Globus pallidus (tissue), 1 donor: ENCODE results near the gene TRAPPC3.

Experiments used
- DNase-seq: peaks from one replicate; pipeline ENCODE4 v3.0.0-alpha.2; 2015; ENCODE audit warnings: low spot score

Gene TRAPPC3

GRCh38 chr1:36166136-36166535 is 16.9 kb upstream of the TRAPPC3 start:
- DNase-seq: no peak

- no peak for DNase-seq
Measured at GRCh38 chr1:36165145-36165544, 15.9 kb upstream of the TRAPPC3 start.

GRCh38 chr1:36164361-36164760 is 15.1 kb upstream of the TRAPPC3 start:
- DNase-seq: no peak

- DNase-seq: no peak
Measured at GRCh38 chr1:36163426-36163825, 14.1 kb upstream of the TRAPPC3 start.

- DNase-seq: peak; percentile 39
Measured at GRCh38 chr1:36162680-36163239, 13.5 kb upstream of the TRAPPC3 start.

GRCh38 chr1:36161641-36162531 is 12.6 kb upstream of the TRAPPC3 start:
- peak; percentile 43 for DNase-seq

GRCh38 chr1:36160949-36161485 is 11.7 kb upstream of the TRAPPC3 start:
- peak; percentile 70 for DNase-seq

GRCh38 chr1:36160388-36160948 is 11.2 kb upstream of the TRAPPC3 start:
- DNase-seq: no peak

GRCh38 chr1:36159614-36160387 is 10.5 kb upstream of the TRAPPC3 start:
- DNase-seq: peak; percentile 94

GRCh38 chr1:36158827-36159252 is 9.6 kb upstream of the TRAPPC3 start:
- peak; percentile 59 for DNase-seq

GRCh38 chr1:36157973-36158826 is 8.9 kb upstream of the TRAPPC3 start:
- DNase-seq: peak; percentile 64

- no peak for DNase-seq
Measured at GRCh38 chr1:36157115-36157903, 8.0 kb upstream of the TRAPPC3 start.

- peak; percentile 92 for DNase-seq
Measured at GRCh38 chr1:36156329-36157114, 7.2 kb upstream of the TRAPPC3 start.

GRCh38 chr1:36155408-36156328 is 6.4 kb upstream of the TRAPPC3 start, which contains the start of gene MAP7D1:
Gene MAP7D1, plus strand, starts transcription at chr1:36156160. Its CDS starts 258 bp downstream, at chr1:36156418.
- peak; percentile 90 for DNase-seq

- peak; percentile 42 for DNase-seq
Measured at GRCh38 chr1:36154765-36155407, 5.6 kb upstream of the TRAPPC3 start.

GRCh38 chr1:36154335-36154734 is 5.0 kb upstream of the TRAPPC3 start:
- DNase-seq: no peak

- no peak for DNase-seq
Measured at GRCh38 chr1:36153476-36153875, 4.2 kb upstream of the TRAPPC3 start.

GRCh38 chr1:36151845-36152203 is 2.5 kb upstream of the TRAPPC3 start:
- DNase-seq: no peak
